ENCODE results near the gene RAI14.

RAI14 gene

GRCh38 chr5:34790069-34790468, 133.9 kb downstream of the RAI14 start:
- H3K9ac ChIP-seq (ENCODE audit: low read depth, low read length) = no peak overlapping the region
- H3K4me1 ChIP-seq (ENCODE audit: control insufficient read depth, insufficient read depth, low read length) = no peaks in the 10 kb centered on the region
- no peaks in the 10 kb centered on the region for H3K36me3 ChIP-seq (ENCODE audit: control insufficient read depth, insufficient read depth, low read length)
- H3K4me3 ChIP-seq (ENCODE audit: low read depth, low read length) = no peak overlapping the region
- no peaks in the 10 kb centered on the region for H3K9me3 ChIP-seq (ENCODE audit: control insufficient read depth, insufficient read depth, low read length)
- H3K27me3 ChIP-seq (ENCODE audit: control insufficient read depth, insufficient read depth, low read length) = no peaks in the 10 kb centered on the region

GRCh38 chr5:34791761-34792244, 135.7 kb downstream of the RAI14 start:
- Histone ChIP-seq H3K9ac (ENCODE audit: low read depth, low read length) (no peak overlapping the region), H3K4me1 (ENCODE audit: control insufficient read depth, insufficient read depth, low read length) (no peaks in the 10 kb centered on the region), H3K9me3 (ENCODE audit: control insufficient read depth, insufficient read depth, low read length) (no peaks in the 10 kb centered on the region), H3K4me3 (ENCODE audit: low read depth, low read length) (no peak overlapping the region), H3K36me3 (ENCODE audit: control insufficient read depth, insufficient read depth, low read length) (no peaks in the 10 kb centered on the region), H3K27me3 (ENCODE audit: control insufficient read depth, insufficient read depth, low read length) (no peaks in the 10 kb centered on the region)

- H3K36me3 ChIP-seq (ENCODE audit: control insufficient read depth, insufficient read depth, low read length) = peaks cover 16% of the 10 kb centered on the region
- peaks cover 13% of the 10 kb centered on the region for H3K4me1 ChIP-seq (ENCODE audit: control insufficient read depth, insufficient read depth, low read length)
- H3K4me3 ChIP-seq (ENCODE audit: low read depth, low read length) = no peak overlapping the region
- H3K9ac ChIP-seq (ENCODE audit: low read depth, low read length) = no peak overlapping the region
- H3K9me3 ChIP-seq (ENCODE audit: control insufficient read depth, insufficient read depth, low read length) = no peaks in the 10 kb centered on the region
- no peaks in the 10 kb centered on the region for H3K27me3 ChIP-seq (ENCODE audit: control insufficient read depth, insufficient read depth, low read length)
Measured at GRCh38 chr5:34802834-34803563, 146.9 kb downstream of the RAI14 start.

- H3K4me1 ChIP-seq (ENCODE audit: control insufficient read depth, insufficient read depth, low read length) = peaks cover 13% of the 10 kb centered on the region
- H3K9me3 ChIP-seq (ENCODE audit: control insufficient read depth, insufficient read depth, low read length) = no peaks in the 10 kb centered on the region
- H3K9ac ChIP-seq (ENCODE audit: low read depth, low read length) = no peak overlapping the region
- H3K36me3 ChIP-seq (ENCODE audit: control insufficient read depth, insufficient read depth, low read length) = peaks cover 6% of the 10 kb centered on the region
- no peaks in the 10 kb centered on the region for H3K27me3 ChIP-seq (ENCODE audit: control insufficient read depth, insufficient read depth, low read length)
- no peak overlapping the region for H3K4me3 ChIP-seq (ENCODE audit: low read depth, low read length)
Measured at GRCh38 chr5:34803974-34804732, 148.0 kb downstream of the RAI14 start.

GRCh38 chr5:34804913-34805312, 148.8 kb downstream of the RAI14 start:
- Histone ChIP-seq H3K9ac (ENCODE audit: low read depth, low read length) (no peak overlapping the region), H3K36me3 (ENCODE audit: control insufficient read depth, insufficient read depth, low read length) (peaks cover 5% of the 10 kb centered on the region), H3K9me3 (ENCODE audit: control insufficient read depth, insufficient read depth, low read length) (no peaks in the 10 kb centered on the region), H3K27me3 (ENCODE audit: control insufficient read depth, insufficient read depth, low read length) (no peaks in the 10 kb centered on the region), H3K4me3 (ENCODE audit: low read depth, low read length) (no peak overlapping the region), H3K4me1 (ENCODE audit: control insufficient read depth, insufficient read depth, low read length) (peaks cover 13% of the 10 kb centered on the region)

- Histone ChIP-seq H3K9me3 (ENCODE audit: control insufficient read depth, insufficient read depth, low read length) (no peaks in the 10 kb centered on the region), H3K9ac (ENCODE audit: low read depth, low read length) (no peak overlapping the region), H3K4me3 (ENCODE audit: low read depth, low read length) (no peak overlapping the region), H3K36me3 (ENCODE audit: control insufficient read depth, insufficient read depth, low read length) (peaks cover 9% of the 10 kb centered on the region), H3K27me3 (ENCODE audit: control insufficient read depth, insufficient read depth, low read length) (no peaks in the 10 kb centered on the region), H3K4me1 (ENCODE audit: control insufficient read depth, insufficient read depth, low read length) (peaks cover 13% of the 10 kb centered on the region)
Measured at GRCh38 chr5:34806532-34806931, 150.4 kb downstream of the RAI14 start.

GRCh38 chr5:34811706-34812105, 155.6 kb downstream of the RAI14 start:
- Histone ChIP-seq H3K27me3 (ENCODE audit: control insufficient read depth, insufficient read depth, low read length) (no peaks in the 10 kb centered on the region), H3K9me3 (ENCODE audit: control insufficient read depth, insufficient read depth, low read length) (no peaks in the 10 kb centered on the region), H3K4me1 (ENCODE audit: control insufficient read depth, insufficient read depth, low read length) (peaks cover 5% of the 10 kb centered on the region), H3K9ac (ENCODE audit: low read depth, low read length) (no peak overlapping the region), H3K4me3 (ENCODE audit: low read depth, low read length) (no peak overlapping the region), H3K36me3 (ENCODE audit: control insufficient read depth, insufficient read depth, low read length) (peaks cover 7% of the 10 kb centered on the region)

- no peaks in the 10 kb centered on the region for H3K4me1 ChIP-seq (ENCODE audit: control insufficient read depth, insufficient read depth, low read length)
- H3K4me3 ChIP-seq (ENCODE audit: low read depth, low read length) = no peak overlapping the region
- peaks cover 7% of the 10 kb centered on the region for H3K36me3 ChIP-seq (ENCODE audit: control insufficient read depth, insufficient read depth, low read length)
- H3K9me3 ChIP-seq (ENCODE audit: control insufficient read depth, insufficient read depth, low read length) = no peaks in the 10 kb centered on the region
- H3K9ac ChIP-seq (ENCODE audit: low read depth, low read length) = no peak overlapping the region
- no peaks in the 10 kb centered on the region for H3K27me3 ChIP-seq (ENCODE audit: control insufficient read depth, insufficient read depth, low read length)
Measured at GRCh38 chr5:34813509-34813908, 157.4 kb downstream of the RAI14 start.

GRCh38 chr5:34817558-34818351, 161.6 kb downstream of the RAI14 start:
- Histone ChIP-seq H3K9ac (ENCODE audit: low read depth, low read length) (no peak overlapping the region), H3K36me3 (ENCODE audit: control insufficient read depth, insufficient read depth, low read length) (peaks cover 8% of the 10 kb centered on the region), H3K4me3 (ENCODE audit: low read depth, low read length) (no peak overlapping the region), H3K9me3 (ENCODE audit: control insufficient read depth, insufficient read depth, low read length) (no peaks in the 10 kb centered on the region), H3K27me3 (ENCODE audit: control insufficient read depth, insufficient read depth, low read length) (no peaks in the 10 kb centered on the region), H3K4me1 (ENCODE audit: control insufficient read depth, insufficient read depth, low read length) (no peaks in the 10 kb centered on the region)

GRCh38 chr5:34818717-34819116, 162.6 kb downstream of the RAI14 start:
- Histone ChIP-seq H3K36me3 (ENCODE audit: control insufficient read depth, insufficient read depth, low read length) (peaks cover 16% of the 10 kb centered on the region), H3K4me1 (ENCODE audit: control insufficient read depth, insufficient read depth, low read length) (no peaks in the 10 kb centered on the region), H3K4me3 (ENCODE audit: low read depth, low read length) (no peak overlapping the region), H3K9me3 (ENCODE audit: control insufficient read depth, insufficient read depth, low read length) (no peaks in the 10 kb centered on the region), H3K27me3 (ENCODE audit: control insufficient read depth, insufficient read depth, low read length) (no peaks in the 10 kb centered on the region), H3K9ac (ENCODE audit: low read depth, low read length) (no peak overlapping the region)

- Histone ChIP-seq H3K4me1 (ENCODE audit: control insufficient read depth, insufficient read depth, low read length) (no peaks in the 10 kb centered on the region), H3K9me3 (ENCODE audit: control insufficient read depth, insufficient read depth, low read length) (no peaks in the 10 kb centered on the region), H3K4me3 (ENCODE audit: low read depth, low read length) (no peak overlapping the region), H3K27me3 (ENCODE audit: control insufficient read depth, insufficient read depth, low read length) (no peaks in the 10 kb centered on the region), H3K9ac (ENCODE audit: low read depth, low read length) (no peak overlapping the region), H3K36me3 (ENCODE audit: control insufficient read depth, insufficient read depth, low read length) (peaks cover 17% of the 10 kb centered on the region)
Measured at GRCh38 chr5:34820593-34820992, 164.5 kb downstream of the RAI14 start.

Measured in iPS-15b (cell line).